HG02885 (cell line): ENCODE measurements around the gene CARM1.

Experiments
- ATAC-seq: cut with Tn5 transposase; IDR thresholded peaks from one replicate; pipeline ENCODE4 v1.9.1; 2021; ENCODE audit warnings: mild to moderate bottlenecking; ENCODE audit not compliant: unreplicated experiment, poor library complexity

Gene CARM1

DNA sequence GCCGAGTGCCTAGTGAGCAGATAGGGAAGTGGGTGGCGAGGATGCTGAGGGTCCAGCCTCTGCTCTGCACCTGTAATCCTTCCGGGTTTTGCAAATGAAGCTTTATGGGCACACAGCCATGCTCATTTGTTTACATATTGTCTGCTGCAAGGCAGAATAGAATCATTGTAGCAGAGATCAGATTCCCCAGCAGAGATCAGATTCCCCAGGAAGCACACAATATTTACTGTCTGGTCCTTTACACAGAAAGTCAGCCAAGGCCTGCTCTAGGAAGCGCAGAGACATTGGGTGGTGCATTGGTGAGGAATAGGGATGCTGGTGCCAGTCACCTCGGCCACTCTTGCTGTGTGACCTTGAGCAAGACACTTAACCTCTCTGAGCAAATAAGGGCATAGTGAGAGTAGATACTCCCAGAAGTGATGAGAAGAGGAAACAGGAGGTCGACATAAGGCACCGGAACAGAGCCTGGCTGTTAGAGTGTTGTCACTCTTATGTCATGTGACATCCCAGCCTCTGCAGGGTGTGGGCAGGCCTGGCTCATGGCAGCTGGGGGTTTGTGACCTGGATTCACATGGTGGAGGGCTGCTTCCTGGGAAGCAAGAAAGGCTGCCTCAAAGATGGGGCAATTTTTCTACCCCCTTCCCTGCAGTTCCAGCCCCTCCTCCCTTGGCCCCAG lies 25.6 kb downstream of the CARM1 start:
- ATAC-seq = no peak

DNA sequence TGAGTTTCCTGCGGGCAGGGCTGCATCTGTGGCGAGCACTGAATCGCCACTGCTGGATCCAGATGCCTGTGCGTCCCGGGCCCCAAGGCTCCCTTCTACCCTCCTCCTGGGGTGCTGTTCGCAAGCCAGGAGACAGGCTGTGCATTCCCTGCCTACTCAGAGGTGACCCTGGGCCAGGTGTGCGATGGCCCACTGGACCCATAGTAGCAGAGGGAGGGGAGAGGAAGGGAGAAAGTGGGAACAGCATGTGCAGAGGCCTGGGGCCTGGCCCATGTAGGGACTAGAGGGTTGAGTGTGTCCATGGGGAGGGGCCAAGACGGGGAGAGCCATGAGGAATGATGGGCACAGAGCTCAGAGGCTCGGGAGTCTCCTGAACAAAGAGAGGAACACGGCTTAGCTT lies 27.3 kb downstream of the CARM1 start:
- no peak for ATAC-seq

DNA sequence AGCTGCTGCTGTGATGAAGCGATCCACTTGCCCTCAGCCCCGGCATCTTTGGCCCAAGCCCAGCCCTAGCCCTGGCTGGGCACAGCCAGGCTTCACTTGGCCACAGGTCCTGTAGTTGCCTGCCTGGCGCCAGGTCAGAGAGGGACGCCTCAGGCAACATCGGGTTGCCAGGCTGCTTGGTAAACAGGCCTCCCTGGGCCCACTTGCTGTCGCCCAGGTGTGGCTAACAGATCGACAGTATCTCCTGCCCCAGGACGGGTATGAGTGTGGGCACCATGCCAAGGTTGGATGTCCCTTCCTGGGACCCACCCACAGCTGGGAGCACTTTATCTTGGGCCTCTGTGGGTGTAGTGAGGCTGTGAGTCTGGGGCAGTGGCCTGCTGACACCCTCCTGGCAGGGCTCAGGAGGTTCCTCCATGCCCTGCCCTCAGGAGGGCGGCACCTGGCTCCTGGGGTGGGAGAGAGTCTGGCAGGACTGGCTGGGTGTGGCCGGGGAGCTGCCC lies 27.8 kb downstream of the CARM1 start:
- no peak for ATAC-seq

DNA sequence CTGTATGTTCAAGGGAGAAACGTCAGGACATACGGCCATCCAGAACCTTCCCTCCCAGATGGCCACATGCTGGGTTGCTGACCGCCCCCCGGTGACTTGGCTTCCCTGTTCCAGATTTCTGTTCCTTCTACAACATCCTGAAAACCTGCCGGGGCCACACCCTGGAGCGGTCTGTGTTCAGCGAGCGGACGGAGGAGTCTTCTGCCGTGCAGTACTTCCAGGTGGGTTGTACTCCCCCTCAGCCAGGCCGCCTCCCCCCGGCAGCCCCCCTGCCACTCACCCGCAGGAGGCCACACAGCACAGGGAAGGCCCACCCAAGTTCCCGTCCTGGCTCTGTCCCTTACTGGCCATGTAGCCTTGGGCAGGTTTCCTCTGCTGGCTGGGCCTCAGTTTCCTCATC lies 36.6 kb downstream of the CARM1 start:
- ATAC-seq = no peak

DNA sequence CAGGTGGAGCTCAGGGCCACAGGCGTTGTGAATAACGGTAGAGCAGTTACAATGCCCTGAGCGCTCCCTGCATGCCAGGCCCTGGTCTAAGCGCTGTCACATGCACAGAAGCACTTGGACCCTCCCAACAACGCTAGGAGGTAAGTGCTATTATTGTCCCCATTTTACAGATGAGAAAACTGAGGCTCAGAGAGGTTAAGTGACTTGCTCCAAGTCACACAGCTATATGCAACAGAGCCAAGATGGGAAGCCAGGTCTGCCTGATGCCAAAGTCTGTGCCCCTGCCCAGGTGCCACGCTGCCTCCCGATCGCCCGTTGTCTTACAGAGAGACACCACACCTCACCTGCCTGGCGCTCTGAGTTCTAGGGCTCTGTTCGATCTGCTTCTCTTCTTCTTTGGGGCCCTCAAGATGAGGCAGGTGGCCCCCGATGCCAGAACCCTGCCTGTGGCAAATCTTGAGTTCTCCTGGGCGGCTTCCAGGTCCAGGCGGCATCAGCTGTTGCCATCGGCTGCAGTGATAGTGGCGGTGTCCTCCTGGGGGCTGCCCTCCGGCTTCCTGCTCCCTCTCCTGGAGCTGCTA lies 37.1 kb downstream of the CARM1 start:
- ATAC-seq = no peak

DNA sequence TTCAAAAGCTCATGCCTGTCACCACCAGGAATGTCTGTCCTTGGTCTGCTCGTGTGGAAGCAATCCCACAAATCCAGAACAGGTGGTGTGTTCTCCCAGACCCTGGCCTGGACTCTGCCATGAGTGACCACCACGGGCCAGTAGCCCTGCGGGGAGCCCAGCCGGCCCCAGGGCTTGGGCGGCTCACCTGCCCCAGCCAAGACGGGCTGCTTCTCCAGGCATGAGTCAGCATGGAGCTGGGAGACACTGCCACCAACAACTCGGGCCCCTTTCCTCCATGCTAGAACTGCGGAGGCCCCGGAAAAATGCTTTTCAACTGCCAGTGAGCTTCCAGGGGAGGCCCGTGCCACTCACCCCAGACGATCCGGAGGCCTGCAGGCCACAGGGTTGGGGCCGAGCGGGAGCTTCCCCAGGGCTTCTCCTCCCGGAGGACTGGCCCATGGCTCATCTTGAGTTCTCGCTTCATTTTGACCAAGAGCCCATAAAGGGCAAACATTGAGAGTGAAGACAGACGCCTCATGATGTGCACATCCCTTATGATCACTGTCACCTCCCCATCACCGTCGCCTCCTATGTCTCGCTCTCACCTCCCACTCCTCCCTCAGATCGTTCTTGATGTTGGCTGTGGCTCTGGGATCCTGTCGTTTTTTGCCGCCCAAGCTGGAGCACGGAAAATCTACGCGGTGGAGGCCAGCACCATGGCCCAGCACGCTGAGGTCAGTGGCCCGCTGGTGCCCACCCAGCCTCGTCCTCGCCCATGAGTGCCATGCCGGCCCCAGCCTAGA lies 40.4 kb downstream of the CARM1 start:
- ATAC-seq = no peak

DNA sequence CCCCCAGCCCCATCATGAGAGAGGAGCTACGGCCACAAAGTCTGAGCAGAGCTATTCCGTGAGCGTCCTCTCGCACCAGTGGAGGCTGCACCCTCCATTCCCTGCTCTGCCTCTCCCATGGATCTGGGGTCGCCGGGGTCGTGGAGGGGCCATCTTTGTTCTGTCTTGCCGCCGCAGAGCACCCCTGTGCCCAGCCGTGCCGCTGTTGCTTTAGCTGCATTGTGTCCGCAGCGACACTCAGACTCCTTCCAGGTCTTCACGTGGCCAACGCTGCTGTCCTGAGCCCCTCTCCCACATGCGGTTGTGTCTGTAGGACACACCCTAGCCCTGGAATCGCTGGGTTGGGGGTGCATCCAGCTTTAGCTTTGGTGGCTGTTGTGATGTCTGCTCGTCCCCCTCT lies 41.3 kb downstream of the CARM1 start:
- ATAC-seq = no peak

DNA sequence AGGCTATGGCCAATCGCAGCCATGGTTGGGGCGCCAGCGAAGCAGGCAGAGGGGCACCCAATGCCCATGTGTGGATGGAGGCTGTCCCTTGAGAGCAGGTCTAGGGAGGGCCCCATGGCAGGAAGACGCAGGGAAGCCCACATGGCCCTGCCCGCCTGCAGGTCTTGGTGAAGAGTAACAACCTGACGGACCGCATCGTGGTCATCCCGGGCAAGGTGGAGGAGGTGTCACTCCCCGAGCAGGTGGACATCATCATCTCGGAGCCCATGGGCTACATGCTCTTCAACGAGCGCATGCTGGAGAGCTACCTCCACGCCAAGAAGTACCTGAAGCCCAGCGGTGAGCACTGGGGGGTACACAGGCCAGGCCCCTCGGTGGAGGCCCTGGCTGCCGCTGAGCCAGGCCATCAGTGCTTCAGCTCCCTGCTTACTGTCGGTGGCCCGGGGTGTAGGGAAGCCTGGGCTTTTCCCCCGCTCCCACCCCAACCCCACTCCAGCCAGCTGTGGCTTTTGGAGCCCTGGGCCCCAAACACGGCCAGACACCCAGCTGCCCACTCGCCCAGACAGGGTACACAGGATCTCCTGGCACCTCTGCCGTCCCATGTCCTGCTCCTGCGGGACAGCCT lies 42.5 kb downstream of the CARM1 start:
- no peak for ATAC-seq

DNA sequence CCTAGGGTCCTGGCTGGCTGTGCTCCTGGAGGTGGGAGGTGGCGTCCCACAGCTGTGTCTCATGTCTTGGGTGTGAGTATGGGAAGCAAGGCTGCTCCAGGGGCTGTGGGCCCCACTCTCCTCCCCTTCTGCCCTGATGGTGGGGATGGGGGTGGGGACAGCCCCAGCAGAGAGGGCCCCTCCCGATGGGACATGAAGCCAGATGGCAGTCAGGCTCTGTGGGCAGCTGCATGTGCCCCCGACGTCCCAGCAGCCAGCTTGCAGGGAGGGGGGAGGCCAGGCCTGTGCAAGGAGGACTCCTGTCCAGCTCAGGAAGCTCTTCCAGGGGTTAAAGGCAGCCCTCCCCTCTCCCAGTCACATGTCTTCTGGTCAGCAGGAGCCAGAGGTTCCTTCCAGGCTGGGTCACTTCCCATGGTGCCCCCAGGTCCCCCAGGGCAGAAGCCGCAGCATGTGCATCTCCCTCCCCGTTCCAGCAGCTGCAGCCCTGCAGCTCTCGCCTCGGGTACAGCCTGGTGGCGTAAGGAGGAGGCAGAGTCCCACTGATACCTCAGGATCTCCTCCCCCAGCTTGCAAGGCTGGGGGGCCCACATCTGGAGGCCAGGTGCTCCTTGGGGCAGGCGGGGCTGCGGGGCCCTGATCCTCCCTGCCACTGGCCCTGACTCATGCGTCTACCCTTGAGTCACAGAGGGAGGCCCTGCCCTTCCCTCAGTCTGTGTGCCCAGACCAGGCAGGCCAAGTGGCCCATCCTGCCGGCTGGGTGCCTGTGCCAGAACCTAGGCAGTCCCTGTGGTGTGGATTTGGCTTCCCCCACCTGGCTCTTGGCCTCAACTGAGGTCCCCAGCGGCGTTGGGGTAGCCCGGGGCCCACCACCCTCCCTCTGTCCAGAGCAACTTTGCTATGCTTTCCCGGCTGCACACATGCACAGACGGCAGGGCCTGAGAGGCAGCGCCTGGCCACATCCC lies 44.1 kb downstream of the CARM1 start:
- ATAC-seq = no peak

DNA sequence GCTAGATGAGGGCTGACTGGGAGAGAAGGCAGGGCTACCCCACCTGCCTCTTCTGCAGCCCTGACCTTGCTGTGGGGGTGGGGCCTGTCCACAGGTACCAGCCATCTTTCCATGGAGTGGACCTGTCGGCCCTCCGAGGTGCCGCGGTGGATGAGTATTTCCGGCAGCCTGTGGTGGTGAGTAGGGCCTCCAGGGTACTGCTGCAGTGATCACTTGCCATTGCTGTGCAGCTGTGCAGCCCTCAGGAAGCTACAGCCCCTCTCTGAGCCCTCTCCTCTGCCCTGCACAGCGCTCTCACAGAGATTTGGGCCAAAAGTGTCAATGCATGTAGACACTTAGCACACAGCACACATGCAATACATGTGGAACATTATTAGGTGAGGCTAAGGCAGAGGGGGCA lies 45.2 kb downstream of the CARM1 start:
- ATAC-seq = no peak

DNA sequence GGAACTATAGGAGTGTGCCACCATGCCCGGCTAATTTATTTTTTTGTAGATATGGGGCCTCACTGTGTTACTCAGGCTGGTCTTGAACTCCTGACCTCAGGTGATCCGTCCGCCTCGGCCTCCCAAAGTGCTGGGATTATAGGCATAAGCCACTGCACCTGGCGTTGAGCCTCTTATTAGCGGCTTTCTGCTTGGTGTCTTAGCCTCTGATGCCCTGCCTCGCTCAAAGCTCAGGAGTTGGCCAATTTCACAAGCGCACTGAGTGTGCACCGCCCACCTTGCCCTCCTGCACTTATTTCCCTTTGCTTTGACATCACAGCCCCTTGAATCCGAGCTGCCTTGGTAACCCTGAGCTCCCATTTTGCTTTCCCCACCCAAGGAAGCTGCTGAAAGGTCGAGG lies 47.0 kb downstream of the CARM1 start:
- ATAC-seq = no peak

DNA sequence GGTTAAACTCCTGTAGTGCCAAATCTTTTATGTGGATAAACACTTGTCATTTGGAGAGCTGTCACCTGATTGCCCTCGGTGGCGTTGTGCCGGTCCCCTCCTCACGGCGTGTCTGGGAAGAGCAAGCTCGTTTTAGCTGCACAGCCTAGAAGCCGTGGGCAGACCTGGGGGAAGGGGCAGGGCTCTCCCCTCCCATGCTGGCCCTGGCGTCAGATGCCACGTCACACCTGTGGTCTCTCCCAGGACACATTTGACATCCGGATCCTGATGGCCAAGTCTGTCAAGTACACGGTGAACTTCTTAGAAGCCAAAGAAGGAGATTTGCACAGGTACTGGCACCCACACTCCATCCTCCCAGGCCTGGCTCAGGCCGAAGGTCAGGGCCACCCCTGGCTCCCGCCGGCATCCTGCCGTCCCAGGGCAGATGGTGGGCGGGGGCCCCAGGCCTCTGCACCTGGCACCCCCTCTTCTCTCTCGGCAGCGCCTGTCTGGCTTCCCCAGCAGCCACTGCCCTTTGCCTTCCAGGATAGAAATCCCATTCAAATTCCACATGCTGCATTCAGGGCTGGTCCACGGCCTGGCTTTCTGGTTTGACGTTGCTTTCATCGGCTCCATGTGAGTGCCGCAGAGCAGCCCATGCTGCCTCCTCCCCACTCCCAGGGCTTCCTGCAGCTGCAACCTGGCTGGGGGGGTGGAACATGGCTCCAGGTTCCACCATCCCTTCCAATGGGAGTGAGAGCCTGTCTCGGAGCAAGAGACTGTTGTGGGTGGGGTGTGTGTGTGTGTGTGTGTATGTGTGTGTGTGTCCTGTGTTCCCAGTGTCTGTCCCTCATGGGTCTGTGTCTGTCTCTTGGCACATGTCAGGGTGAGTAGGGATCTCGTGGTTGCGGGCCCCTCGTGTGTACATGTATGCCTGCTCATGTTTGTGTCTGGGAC lies 48.3 kb downstream of the CARM1 start:
- ATAC-seq = no peak

DNA sequence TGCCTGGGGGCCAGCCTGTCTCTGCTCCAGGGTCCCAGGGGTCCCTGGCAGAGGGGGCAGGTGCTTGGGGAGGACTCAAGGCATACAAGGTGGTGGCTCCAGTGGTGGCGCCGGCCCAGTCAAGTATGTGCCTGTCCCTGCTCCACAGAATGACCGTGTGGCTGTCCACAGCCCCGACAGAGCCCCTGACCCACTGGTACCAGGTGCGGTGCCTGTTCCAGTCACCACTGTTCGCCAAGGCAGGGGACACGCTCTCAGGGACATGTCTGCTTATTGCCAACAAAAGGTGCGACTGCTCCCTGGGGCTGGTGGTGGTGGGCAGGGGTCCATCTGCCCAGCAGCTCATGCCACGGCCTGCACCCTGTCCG lies 48.9 kb downstream of the CARM1 start:
- ATAC-seq = no peak

DNA sequence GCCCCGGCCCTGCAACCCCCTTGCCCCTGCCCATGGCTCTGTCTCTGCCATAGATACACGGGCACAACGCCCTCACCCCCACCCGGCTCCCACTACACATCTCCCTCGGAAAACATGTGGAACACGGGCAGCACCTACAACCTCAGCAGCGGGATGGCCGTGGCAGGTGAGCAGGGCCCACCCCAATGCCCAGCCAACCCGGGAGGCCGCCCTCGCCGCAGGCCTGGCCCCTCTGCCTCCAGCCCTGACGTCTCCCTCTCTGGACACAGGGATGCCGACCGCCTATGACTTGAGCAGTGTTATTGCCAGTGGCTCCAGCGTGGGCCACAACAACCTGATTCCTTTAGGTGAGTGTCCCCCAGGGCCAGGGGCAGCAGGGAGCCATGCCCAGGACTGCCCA lies 49.4 kb downstream of the CARM1 start:
- no peak for ATAC-seq

DNA sequence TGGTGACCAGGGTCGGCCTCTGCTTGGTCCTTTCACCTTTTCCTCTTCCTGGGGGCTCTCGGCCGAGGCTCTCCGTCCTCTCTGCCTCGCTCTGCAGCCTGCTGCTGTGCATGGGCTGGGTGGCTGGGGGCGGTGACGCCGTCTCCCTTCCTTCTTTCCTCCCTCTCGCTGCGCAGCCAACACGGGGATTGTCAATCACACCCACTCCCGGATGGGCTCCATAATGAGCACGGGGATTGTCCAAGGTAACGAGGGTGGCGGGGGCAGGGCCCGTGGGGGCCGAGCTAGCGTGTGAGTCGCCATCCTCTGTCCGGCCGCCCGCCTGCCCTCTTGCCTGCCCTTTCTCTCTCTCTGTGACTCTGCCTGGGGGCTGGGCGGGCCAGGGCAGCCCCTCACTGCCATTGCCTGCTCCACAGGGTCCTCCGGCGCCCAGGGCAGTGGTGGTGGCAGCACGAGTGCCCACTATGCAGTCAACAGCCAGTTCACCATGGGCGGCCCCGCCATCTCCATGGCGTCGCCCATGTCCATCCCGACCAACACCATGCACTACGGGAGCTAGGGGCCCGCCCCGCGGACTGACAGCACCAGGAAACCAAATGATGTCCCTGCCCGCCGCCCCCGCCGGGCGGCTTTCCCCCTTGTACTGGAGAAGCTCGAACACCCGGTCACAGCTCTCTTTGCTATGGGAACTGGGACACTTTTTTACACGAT lies 50.0 kb downstream of the CARM1 start:
- no peak for ATAC-seq

DNA sequence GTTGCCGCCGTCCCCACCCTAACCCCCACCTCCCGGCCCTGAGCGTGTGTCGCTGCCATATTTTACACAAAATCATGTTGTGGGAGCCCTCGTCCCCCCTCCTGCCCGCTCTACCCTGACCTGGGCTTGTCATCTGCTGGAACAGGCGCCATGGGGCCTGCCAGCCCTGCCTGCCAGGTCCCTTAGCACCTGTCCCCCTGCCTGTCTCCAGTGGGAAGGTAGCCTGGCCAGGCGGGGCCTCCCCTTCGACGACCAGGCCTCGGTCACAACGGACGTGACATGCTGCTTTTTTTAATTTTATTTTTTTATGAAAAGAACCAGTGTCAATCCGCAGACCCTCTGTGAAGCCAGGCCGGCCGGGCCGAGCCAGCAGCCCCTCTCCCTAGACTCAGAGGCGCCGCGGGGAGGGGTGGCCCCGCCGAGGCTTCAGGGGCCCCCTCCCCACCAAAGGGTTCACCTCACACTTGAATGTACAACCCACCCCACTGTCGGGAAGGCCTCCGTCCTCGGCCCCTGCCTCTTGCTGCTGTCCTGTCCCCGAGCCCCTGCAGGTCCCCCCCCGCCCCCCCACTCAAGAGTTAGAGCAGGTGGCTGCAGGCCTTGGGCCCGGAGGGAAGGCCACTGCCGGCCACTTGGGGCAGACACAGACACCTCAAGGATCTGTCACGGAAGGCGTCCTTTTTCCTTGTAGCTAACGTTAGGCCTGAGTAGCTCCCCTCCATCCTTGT lies 50.7 kb downstream of the CARM1 start:
- no peak for ATAC-seq

DNA sequence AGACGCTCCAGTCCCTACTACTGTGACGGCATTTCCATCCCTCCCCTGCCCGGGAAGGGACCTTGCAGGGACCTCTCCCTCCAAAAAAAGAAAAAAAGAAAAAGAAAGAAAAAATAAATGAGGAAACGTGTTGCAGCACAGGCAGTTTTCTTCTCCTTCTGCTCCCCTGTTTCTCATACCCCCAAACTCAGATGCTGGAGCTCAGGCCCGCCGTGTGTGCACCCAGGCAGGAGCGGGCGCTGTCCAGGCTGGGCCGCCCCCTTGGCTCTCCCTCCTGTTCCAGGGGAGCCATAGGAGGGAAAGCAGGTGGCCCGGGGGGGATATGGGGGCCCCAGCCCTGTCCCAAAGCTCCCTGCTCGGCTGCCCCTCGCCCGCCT lies 51.3 kb downstream of the CARM1 start:
- ATAC-seq = no peak
